Measurements from ENCODE around the gene HS3ST3A1.
"Not testable (repeated sequence)": the region's sequence is repeated elsewhere in the genome, so short reads cannot be mapped to it uniquely, and the experiment has no call there.

DNA sequence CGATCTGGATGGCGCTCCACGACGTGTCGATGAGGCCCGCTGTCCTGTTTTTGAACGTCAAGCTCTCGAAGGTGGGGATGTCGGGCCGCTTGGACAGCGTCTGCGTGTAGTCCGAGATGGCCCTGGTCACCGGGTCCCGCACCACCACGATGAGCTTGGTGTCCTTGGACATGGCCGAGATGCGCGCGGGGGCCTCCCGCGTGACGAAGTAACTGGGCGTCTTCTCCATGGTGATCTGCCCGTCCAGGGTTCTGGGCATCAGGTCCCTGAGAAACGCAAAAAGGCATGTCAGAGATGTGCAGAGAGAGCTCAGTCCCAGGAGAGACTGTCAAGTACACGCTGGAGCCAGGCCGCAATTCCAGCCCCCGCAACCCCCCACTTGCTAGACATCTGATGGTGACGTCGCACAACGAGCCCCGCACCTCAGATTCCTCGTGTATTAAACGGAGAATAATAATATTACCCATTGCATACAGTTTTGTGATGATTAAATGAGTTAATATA, 105.1 kb downstream of the HS3ST3A1 start:
- TF ChIP-seq SP4 (IDR thresholded peaks at IDR 0.05; ENCODE audit: low read length); BCL11A (IDR thresholded peaks at IDR 0.05; ENCODE audit: low read depth in 2 of 2, low read length in 2 of 2); ATF3 (IDR thresholded peaks at IDR 0.05; ENCODE audit: insufficient read depth, low read depth, low read length); EGR1 (IDR thresholded peaks at IDR 0.05; ENCODE audit: borderline replicate concordance, low read depth, low read length); POLR2AphosphoS5 (IDR thresholded peaks at IDR 0.05; ENCODE audit: low read depth, low read length); RFX5 (IDR thresholded peaks at IDR 0.05; ENCODE audit: borderline replicate concordance, low read depth, low read length); TAF1 (IDR thresholded peaks at IDR 0.05; ENCODE audit: low read depth, low read length); RAD21 (IDR thresholded peaks at IDR 0.05 in 1 of 2, conservative IDR thresholded peaks at IDR 0.05 in 1 of 2; ENCODE audit: low read depth in 2 of 2, low read length in 2 of 2): not testable (repeated sequence)
- TF ChIP-seq, protein P1, sequence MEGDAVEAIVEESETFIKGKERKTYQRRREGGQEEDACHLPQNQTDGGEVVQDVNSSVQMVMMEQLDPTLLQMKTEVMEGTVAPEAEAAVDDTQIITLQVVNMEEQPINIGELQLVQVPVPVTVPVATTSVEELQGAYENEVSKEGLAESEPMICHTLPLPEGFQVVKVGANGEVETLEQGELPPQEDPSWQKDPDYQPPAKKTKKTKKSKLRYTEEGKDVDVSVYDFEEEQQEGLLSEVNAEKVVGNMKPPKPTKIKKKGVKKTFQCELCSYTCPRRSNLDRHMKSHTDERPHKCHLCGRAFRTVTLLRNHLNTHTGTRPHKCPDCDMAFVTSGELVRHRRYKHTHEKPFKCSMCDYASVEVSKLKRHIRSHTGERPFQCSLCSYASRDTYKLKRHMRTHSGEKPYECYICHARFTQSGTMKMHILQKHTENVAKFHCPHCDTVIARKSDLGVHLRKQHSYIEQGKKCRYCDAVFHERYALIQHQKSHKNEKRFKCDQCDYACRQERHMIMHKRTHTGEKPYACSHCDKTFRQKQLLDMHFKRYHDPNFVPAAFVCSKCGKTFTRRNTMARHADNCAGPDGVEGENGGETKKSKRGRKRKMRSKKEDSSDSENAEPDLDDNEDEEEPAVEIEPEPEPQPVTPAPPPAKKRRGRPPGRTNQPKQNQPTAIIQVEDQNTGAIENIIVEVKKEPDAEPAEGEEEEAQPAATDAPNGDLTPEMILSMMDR (IDR thresholded peaks at IDR 0.05; ENCODE audit: control extremely low read depth in 1 of 3, insufficient read depth in 1 of 3, low read depth in 1 of 3, low read length in 3 of 3) = not testable (repeated sequence)
- TF ChIP-seq, protein P2, sequence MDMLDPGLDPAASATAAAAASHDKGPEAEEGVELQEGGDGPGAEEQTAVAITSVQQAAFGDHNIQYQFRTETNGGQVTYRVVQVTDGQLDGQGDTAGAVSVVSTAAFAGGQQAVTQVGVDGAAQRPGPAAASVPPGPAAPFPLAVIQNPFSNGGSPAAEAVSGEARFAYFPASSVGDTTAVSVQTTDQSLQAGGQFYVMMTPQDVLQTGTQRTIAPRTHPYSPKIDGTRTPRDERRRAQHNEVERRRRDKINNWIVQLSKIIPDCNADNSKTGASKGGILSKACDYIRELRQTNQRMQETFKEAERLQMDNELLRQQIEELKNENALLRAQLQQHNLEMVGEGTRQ (IDR thresholded peaks at IDR 0.05; ENCODE audit: low read length) = not testable (repeated sequence)
